WTC11 (cell line): ENCODE results near the gene KCNG2.

ENCODE experiments used
- ATF2 ChIP-seq: sonication (generic); formaldehyde crosslinking; IDR thresholded peaks from 2 replicates; pipeline ENCODE4 v1.8.1; 2022; ENCODE audit warnings: low read depth, missing genetic modification reagents, borderline replicate concordance
- CBFB ChIP-seq: sonication (generic); formaldehyde crosslinking; IDR thresholded peaks from 2 replicates; pipeline ENCODE4 v1.8.1; 2022; ENCODE audit warnings: mild to moderate bottlenecking, low read depth, missing genetic modification reagents
- CTCF ChIP-seq: fragments of 200-600 bp; IDR thresholded peaks from 2 replicates; pipeline ENCODE4 v1.8.0; 2022; ENCODE audit warnings: antibody characterized with exemption
- E2F1 ChIP-seq: sonication (generic); formaldehyde crosslinking; IDR thresholded peaks from 2 replicates; pipeline ENCODE4 v1.8.0; 2022; ENCODE audit warnings: mild to moderate bottlenecking, missing genetic modification reagents
- PREB ChIP-seq: sonication (generic); formaldehyde crosslinking; IDR thresholded peaks from 2 replicates; pipeline ENCODE4 v1.8.1; 2022; ENCODE audit warnings: mild to moderate bottlenecking, missing genetic modification reagents, moderate library complexity, borderline replicate concordance
- TEAD4 ChIP-seq: sonication (generic); formaldehyde crosslinking; IDR thresholded peaks from 2 replicates; pipeline ENCODE4 v1.8.0; 2022; ENCODE audit warnings: mild to moderate bottlenecking, missing genetic modification reagents

- TF ChIP-seq CBFB (CRISPR knock-in tag) (no peak), CTCF (no peak), PREB (CRISPR knock-in tag) (no peak), TEAD4 (CRISPR knock-in tag) (no peak), E2F1 (CRISPR knock-in tag) (no peak), ATF2 (CRISPR knock-in tag) (no peak)
Measured at GRCh38 chr18:79903787-79904356, 106.1 kb downstream of the KCNG2 start.
